ENCODE measurements around the gene IVL. TPM values are rescaled to one million over a fixed set of nuclear protein-coding genes. Genes with fewer than 3 reads are reported as not detected.

Gene IVL
- total RNA-seq, 1 experiment from 2014 or later, result not detected

DNA sequence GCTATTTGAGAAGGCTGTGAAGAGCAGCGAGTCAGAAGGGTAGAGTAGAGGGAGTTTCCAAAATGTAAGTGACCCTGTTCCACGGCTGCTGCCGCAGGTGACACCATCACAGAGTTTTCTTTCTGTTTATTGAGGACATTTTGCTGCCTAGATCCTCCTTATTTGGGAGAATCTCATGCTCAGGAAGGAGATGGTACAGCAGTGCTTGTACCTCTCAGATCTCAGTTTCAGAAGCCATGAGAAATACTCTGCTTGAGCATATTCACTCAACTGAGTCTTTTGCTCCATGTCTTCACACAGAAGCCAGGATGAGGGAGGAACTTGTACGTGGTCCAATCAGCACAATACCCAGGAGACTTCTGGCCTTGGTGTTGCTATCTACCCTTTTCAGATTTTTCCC is 47.0 kb upstream of the IVL start:
- H3K27me3 ChIP-seq (replicated peaks; ENCODE audit: control insufficient read depth, insufficient read depth, low read length), result no peaks in the 10 kb centered on the region
- no peak overlapping the region for H3K4me3 ChIP-seq (ENCODE audit: low read depth, low read length)
- Mint-ChIP-seq H3K27ac (ENCODE audit: unreplicated experiment) (no peak overlapping the region), H3K4me3 (ENCODE audit: unreplicated experiment) (no peak overlapping the region), H3K9me3 (ENCODE audit: unreplicated experiment) (no peaks in the 10 kb centered on the region), H3K4me1 (ENCODE audit: low read depth, unreplicated experiment) (no peaks in the 10 kb centered on the region), H3K36me3 (ENCODE audit: insufficient read depth, unreplicated experiment) (no peaks in the 10 kb centered on the region), H3K27me3 (ENCODE audit: insufficient read depth, unreplicated experiment) (peaks cover 10% of the 10 kb centered on the region)
- H3K9me3 ChIP-seq, result no peaks in the 10 kb centered on the region
- no peaks in the 10 kb centered on the region for H3K4me1 ChIP-seq
- CTCF ChIA-PET, result interaction anchor here (1.0 kb wide), 1 partner anchor 8 kb away, joined by 4 read pairs; no protein-coding TSS in a partner anchor
- TF ChIP-seq CTCF (IDR thresholded peaks at IDR 0.05; ENCODE audit: insufficient read depth in 1 of 2, low read depth in 1 of 2, low read length in 1 of 2, severe bottlenecking in 1 of 2, unreplicated experiment in 1 of 2), result no peak
- POLR2A ChIA-PET, result no interaction called here
- BruUV-seq (replicated peaks), result no TSS peak
- intact Hi-C loops (cut with micrococcal nuclease; ENCODE audit: unreplicated experiment), result no loop called here
- DNase-seq, result no peak
- H3K36me3 ChIP-seq (ENCODE audit: control insufficient read depth, insufficient read depth, low read length), result no peaks in the 10 kb centered on the region

- intact Hi-C loops (cut with micrococcal nuclease; ENCODE audit: unreplicated experiment), result no loop called here
- no peak for TF ChIP-seq CTCF (IDR thresholded peaks at IDR 0.05; ENCODE audit: insufficient read depth in 1 of 2, low read depth in 1 of 2, low read length in 1 of 2, severe bottlenecking in 1 of 2, unreplicated experiment in 1 of 2)
- no peak for DNase-seq
- H3K4me3 ChIP-seq (ENCODE audit: low read depth, low read length), result no peak overlapping the region
- Mint-ChIP-seq H3K27me3 (ENCODE audit: insufficient read depth, unreplicated experiment) (peaks cover 10% of the 10 kb centered on the region), H3K27ac (ENCODE audit: unreplicated experiment) (no peak overlapping the region), H3K36me3 (ENCODE audit: insufficient read depth, unreplicated experiment) (no peaks in the 10 kb centered on the region), H3K9me3 (ENCODE audit: unreplicated experiment) (no peaks in the 10 kb centered on the region), H3K4me1 (ENCODE audit: low read depth, unreplicated experiment) (no peaks in the 10 kb centered on the region), H3K4me3 (ENCODE audit: unreplicated experiment) (no peak overlapping the region)
- BruUV-seq (replicated peaks), result no TSS peak
- CTCF ChIA-PET, result no interaction called here
- POLR2A ChIA-PET, result no interaction called here
- H3K36me3 ChIP-seq (ENCODE audit: control insufficient read depth, insufficient read depth, low read length), result no peaks in the 10 kb centered on the region
- no peaks in the 10 kb centered on the region for H3K27me3 ChIP-seq (replicated peaks; ENCODE audit: control insufficient read depth, insufficient read depth, low read length)
- H3K4me1 ChIP-seq, result no peaks in the 10 kb centered on the region
- H3K9me3 ChIP-seq, result no peaks in the 10 kb centered on the region
Measured at GRCh38 chr1:152864443-152864842, 43.9 kb upstream of the IVL start.

DNA sequence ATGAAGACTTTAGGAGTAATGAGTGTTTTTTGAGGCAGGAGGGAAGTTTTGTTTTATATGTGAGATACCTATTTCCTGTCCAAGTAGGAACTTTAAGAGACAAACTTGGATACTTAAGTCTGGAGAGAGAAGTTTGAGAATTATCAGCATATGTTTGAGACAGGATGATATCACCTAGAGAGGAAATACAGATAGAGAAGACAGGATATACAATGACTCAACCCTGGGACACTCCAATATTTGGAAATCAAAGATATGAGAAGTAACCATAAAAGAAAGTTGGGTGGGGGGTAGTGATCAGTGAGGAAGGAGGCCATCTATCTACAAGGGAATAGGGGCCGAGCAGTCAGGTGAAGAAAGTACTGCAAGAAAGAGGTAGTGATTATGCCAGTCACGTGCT is 42.0 kb upstream of the IVL start:
- ChIA-PET CTCF (no interaction called here), POLR2A (no interaction called here)
- H3K27ac Mint-ChIP-seq (ENCODE audit: unreplicated experiment), result no peak overlapping the region
- Histone ChIP-seq H3K4me1 (no peaks in the 10 kb centered on the region), H3K4me3 (ENCODE audit: low read depth, low read length) (no peak overlapping the region), H3K36me3 (ENCODE audit: control insufficient read depth, insufficient read depth, low read length) (no peaks in the 10 kb centered on the region), H3K27me3 (replicated peaks; ENCODE audit: control insufficient read depth, insufficient read depth, low read length) (no peaks in the 10 kb centered on the region), H3K9me3 (no peaks in the 10 kb centered on the region)
- H3K4me1 Mint-ChIP-seq (ENCODE audit: low read depth, unreplicated experiment), result no peaks in the 10 kb centered on the region
- peaks cover 3% of the 10 kb centered on the region for H3K27me3 Mint-ChIP-seq (ENCODE audit: insufficient read depth, unreplicated experiment)
- H3K9me3 Mint-ChIP-seq (ENCODE audit: unreplicated experiment), result no peaks in the 10 kb centered on the region
- H3K4me3 Mint-ChIP-seq (ENCODE audit: unreplicated experiment), result no peak overlapping the region
- no peak for DNase-seq
- no peak for TF ChIP-seq CTCF (IDR thresholded peaks at IDR 0.05; ENCODE audit: insufficient read depth in 1 of 2, low read depth in 1 of 2, low read length in 1 of 2, severe bottlenecking in 1 of 2, unreplicated experiment in 1 of 2)
- intact Hi-C loops (cut with micrococcal nuclease; ENCODE audit: unreplicated experiment), result no loop called here
- no peaks in the 10 kb centered on the region for H3K36me3 Mint-ChIP-seq (ENCODE audit: insufficient read depth, unreplicated experiment)
- BruUV-seq (replicated peaks), result no TSS peak

Data from Caco-2 (cell line).